IPS-20b (cell line): Measurements from ENCODE around the gene MX2.

Experiments used
- H3K27ac ChIP-seq: one replicate; pipeline ENCODE4 v1.5.1; 2013; ENCODE audit warnings: low read length
- H3K27me3 ChIP-seq: 2 replicates; pipeline ENCODE4 v1.6.1; 2013; ENCODE audit warnings: mild to moderate bottlenecking, low read length, inconsistent platforms; ENCODE audit not compliant: insufficient read depth
- H3K36me3 ChIP-seq: 2 replicates; pipeline ENCODE4 v1.6.1; 2013; ENCODE audit warnings: low read depth, mild to moderate bottlenecking, inconsistent platforms, low read length, moderate library complexity; ENCODE audit not compliant: insufficient read depth
- H3K4me1 ChIP-seq: 2 replicates; pipeline ENCODE4 v1.6.1; 2013; ENCODE audit warnings: mild to moderate bottlenecking, control low read depth, inconsistent platforms, low read length, moderate library complexity; ENCODE audit not compliant: insufficient read depth
- H3K4me3 ChIP-seq: 2 replicates; pipeline ENCODE4 v1.5.1; 2013; ENCODE audit warnings: mild to moderate bottlenecking, low read length, inconsistent platforms
- H3K9ac ChIP-seq: 2 replicates; pipeline ENCODE4 v1.6.1; 2013; ENCODE audit warnings: low read depth, mild to moderate bottlenecking, inconsistent platforms, low read length, moderate library complexity
- H3K9me3 ChIP-seq: 2 replicates; pipeline ENCODE4 v1.6.1; 2013; ENCODE audit warnings: mild to moderate bottlenecking, low read depth, low read length, inconsistent platforms; ENCODE audit not compliant: insufficient read depth

Gene MX2

DNA sequence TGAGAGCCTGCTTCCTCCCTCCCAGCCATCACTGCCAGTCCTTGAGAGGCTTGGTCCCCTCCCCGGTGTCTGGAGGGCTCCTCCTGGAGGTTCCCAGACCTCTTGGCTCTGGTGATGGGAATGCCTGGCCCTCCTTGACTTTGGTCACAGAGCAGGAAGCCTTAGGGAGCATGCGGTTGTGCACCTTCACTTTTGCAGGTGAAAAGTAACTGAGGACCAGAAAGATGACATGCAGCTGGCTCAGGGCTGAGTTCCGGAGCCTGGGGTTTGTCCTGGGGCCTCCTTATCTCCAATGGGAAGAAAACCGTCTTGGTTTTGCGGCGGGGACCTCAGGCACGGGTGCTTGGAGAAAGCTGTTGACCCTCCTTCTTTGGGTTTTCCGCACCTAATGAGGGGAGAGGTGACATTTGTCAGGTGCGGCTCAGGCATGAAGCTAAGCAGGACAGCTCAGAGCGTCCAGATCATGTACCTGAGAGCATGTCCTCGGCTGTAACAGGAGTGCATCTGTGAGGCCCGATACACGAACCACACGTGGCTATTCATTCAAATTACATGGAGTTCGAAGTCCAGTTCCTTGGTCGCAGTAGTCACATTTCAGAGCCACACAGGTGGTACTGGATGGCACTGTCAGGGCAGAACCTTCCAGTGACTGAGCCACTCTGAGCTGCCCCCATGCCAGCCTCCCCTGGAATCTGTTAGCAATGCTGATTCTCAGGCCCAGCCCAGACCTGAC lies 608 bp upstream of the MX2 start:
- Histone ChIP-seq H3K4me3 (no peak overlapping the region), H3K27me3 (no peaks in the 10 kb centered on the region), H3K27ac (no peak overlapping the region), H3K9ac (no peak overlapping the region), H3K9me3 (no peaks in the 10 kb centered on the region), H3K36me3 (no peaks in the 10 kb centered on the region), H3K4me1 (no peaks in the 10 kb centered on the region)

DNA sequence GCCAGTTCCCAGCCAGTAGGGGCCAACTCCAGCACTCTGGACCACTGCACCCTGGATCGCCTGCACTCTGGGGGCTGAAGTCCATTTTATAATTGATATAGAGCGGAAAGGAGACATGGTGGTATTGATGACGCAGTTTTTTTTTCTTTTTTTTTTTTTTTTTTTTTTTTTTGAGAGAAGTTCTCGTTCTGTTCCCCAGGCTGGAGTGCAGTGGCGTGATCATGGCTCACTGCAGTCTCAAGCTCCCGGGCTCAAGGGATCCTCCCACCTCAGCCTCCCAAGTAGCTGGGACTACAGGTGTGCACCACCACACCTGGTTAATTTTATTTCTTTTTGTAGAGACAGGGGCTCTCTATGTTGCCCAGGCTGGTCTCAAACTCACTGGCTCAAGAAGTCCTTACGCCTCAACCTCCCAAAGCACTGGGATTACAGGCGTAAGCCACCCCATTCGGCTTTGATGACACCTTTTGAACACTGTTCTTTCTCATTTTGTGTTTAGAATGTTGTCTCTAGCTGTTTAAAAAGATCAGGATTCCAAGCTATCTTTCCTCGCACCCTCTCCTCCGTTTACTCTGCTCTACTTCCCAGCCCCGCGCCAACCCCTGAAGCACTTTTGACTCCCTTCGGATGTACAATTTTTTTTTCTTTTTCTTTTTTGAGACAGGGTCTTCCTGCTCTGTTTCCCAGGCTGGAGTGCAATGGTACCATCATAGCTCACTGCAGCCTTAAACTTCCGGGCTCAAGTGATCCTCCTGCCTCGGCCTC lies 960 bp downstream of the MX2 start:
- no peaks in the 10 kb centered on the region for H3K4me1 ChIP-seq
- no peak overlapping the region for H3K27ac ChIP-seq
- H3K36me3 ChIP-seq = no peaks in the 10 kb centered on the region
- H3K4me3 ChIP-seq = no peak overlapping the region
- no peak overlapping the region for H3K9ac ChIP-seq
- no peaks in the 10 kb centered on the region for H3K27me3 ChIP-seq
- H3K9me3 ChIP-seq = no peaks in the 10 kb centered on the region

DNA sequence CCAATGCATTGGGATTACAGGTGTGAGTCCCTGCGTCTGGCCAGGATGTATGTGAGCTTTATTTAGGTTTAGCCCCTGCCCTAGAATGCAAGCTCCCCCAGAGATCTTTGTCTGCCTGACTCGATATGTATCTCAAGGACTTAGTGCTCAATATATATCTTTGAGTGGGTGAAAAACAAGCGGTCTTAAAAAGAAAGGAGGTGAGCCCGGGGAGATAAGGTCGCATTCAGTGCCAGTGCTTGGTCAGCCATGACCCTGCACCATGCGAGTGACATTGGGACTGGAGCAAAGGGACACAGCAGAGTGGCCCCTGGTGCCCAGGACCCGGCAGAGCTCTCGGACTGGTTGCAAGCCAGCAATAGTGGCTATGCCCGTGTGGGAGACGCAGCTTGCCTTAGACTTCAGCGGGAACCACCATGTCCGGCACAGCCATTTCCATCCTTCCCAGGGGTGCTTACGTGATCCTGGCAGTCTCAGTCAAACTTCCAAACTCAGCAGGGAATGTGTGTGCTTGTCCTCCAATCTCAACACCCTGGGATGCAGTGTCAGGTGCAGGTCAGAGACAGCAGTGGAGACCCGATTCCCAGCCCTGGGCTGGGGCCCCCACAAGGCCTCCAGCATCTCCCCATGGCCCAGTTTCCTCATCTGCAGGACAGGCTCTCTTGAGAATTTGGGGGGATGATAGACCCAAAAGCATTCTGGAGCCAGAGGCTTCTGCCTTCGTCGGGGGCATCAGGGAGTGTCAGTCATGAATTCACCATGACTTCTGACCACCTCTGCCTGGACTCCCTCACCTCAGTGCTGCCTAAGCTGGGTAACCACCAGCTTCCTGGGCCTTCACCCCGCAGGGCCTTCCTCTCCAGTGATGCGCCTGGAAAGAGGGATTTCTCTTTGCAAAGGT lies 1.8 kb downstream of the MX2 start:
- H3K9me3 ChIP-seq = no peaks in the 10 kb centered on the region
- H3K4me3 ChIP-seq = no peak overlapping the region
- H3K9ac ChIP-seq = no peak overlapping the region
- no peak overlapping the region for H3K27ac ChIP-seq
- no peaks in the 10 kb centered on the region for H3K4me1 ChIP-seq
- H3K27me3 ChIP-seq = peaks cover 5% of the 10 kb centered on the region
- no peaks in the 10 kb centered on the region for H3K36me3 ChIP-seq

DNA sequence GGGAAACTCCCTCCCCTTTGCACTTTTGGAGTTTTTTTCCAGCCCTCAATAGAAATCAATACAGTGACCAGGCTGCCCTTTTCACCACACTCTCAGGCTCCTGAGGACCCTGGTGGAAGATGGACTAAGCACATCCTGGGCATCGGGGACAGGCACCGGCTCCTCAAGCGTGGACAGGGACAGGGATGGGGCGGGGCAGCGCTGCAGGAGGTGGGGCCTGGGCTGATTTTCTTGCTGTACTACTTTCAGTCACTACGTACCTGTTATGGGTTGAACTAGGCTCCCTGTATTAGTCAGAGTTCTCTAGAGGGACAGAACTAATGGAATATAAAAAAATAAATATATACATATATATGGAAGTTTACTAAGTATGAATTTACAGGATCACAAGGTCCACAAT lies 2.5 kb downstream of the MX2 start:
- Histone ChIP-seq H3K9me3 (no peaks in the 10 kb centered on the region), H3K27ac (no peak overlapping the region), H3K4me1 (no peaks in the 10 kb centered on the region), H3K36me3 (no peaks in the 10 kb centered on the region), H3K9ac (no peak overlapping the region), H3K27me3 (peaks cover 8% of the 10 kb centered on the region), H3K4me3 (no peak overlapping the region)

DNA sequence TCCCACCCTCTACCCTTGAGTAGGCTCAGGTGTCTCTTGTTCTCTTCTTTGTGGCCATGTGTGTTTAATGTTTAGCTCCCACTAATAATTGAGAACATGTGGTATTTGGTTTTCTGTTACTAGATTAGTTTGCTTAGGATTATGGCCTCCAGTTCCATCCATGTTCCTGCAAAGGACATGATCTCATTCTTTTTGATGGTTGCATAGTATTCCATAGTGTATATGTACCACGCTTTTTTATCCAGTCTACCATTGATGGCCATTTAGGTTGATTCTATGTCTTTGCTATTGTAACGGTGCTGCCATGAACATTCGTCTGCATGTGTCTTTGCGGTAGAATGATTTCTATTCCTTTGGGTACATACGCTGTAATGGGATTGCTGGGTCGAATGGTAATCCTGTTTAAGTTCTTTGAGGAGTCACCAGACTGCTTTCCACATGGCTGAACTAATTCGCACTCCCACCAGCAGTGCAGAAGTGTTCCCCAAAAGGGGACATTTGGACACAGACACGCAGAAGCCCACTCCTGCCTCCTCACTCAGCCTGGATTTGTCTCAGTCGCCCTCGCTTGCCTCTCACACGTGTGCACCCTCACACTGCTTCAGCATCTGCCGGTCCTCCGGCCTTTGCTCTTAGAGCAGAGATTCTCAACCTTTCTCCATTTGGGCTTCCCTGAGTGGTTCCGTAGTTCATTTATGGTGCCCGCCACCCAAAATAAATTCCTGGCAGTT lies 3.7 kb downstream of the MX2 start:
- H3K27me3 ChIP-seq = peaks cover 8% of the 10 kb centered on the region
- no peak overlapping the region for H3K9ac ChIP-seq
- no peak overlapping the region for H3K27ac ChIP-seq
- no peaks in the 10 kb centered on the region for H3K36me3 ChIP-seq
- no peak overlapping the region for H3K4me3 ChIP-seq
- no peaks in the 10 kb centered on the region for H3K9me3 ChIP-seq
- H3K4me1 ChIP-seq = no peaks in the 10 kb centered on the region

DNA sequence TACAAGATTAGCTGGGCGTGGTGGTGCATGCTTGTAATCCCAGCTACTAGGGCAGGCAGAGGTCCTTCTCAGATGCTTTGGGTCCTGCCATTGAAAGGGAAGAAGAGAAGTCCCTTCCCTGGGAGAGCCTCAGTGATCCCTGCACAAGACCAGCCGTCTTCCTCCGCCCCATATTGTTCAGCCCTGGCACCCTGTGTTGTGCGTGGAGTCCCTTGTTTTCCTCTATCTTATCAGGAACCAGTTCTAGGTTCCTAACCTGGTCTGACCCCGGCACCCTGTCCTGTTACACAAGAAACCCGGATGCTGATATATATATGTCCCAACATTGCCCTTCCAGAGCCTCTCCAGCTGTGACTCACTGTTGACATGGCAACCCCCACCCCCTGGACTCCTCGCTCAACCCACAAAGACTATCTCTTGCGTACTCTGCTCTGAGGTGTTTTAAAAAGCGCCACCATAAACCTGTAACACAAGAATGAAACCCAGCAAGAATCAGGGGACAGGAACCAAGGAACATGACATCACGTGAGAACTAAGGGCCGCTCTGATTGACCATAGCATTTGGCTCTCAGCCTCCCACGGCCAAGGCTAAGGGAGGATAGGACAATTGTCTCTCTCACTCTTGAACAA lies 4.8 kb downstream of the MX2 start:
- H3K27me3 ChIP-seq = peaks cover 8% of the 10 kb centered on the region
- H3K9me3 ChIP-seq = no peaks in the 10 kb centered on the region
- H3K36me3 ChIP-seq = no peaks in the 10 kb centered on the region
- H3K27ac ChIP-seq = no peak overlapping the region
- H3K4me1 ChIP-seq = no peaks in the 10 kb centered on the region
- no peak overlapping the region for H3K9ac ChIP-seq
- H3K4me3 ChIP-seq = no peak overlapping the region

DNA sequence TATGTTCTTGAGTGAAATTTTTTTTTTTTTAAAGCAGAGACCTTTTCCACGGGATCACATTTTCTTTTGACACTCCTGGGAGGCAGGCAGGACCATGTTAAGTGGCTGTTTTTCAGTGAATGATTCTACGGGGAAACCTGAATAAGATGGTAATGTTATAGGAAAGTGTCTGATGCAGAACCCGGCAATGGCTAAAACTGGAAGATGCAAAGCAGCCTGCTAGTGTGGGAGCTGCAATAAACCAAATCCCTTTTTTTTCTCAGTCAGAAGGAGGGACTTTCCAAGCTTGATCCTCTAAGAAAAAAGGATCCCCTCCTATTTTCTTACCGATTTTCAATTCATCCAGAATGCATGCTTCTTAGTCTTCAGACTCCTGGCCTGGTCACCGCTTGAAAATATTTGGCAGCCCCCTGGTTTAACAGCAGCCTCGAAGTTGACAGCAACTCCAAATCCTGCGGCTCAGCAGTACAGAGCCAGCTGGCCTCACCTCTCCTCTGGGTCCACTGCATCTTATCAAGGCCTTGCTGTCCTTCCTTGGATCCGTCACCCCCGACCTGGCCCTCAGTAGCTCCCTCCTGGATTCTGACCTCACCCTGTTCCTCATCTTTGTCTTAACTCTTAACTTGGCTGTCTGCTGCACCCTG lies 5.6 kb downstream of the MX2 start:
- H3K36me3 ChIP-seq = no peaks in the 10 kb centered on the region
- H3K9me3 ChIP-seq = no peaks in the 10 kb centered on the region
- H3K9ac ChIP-seq = no peak overlapping the region
- peaks cover 8% of the 10 kb centered on the region for H3K27me3 ChIP-seq
- H3K4me3 ChIP-seq = no peak overlapping the region
- H3K27ac ChIP-seq = no peak overlapping the region
- no peaks in the 10 kb centered on the region for H3K4me1 ChIP-seq

DNA sequence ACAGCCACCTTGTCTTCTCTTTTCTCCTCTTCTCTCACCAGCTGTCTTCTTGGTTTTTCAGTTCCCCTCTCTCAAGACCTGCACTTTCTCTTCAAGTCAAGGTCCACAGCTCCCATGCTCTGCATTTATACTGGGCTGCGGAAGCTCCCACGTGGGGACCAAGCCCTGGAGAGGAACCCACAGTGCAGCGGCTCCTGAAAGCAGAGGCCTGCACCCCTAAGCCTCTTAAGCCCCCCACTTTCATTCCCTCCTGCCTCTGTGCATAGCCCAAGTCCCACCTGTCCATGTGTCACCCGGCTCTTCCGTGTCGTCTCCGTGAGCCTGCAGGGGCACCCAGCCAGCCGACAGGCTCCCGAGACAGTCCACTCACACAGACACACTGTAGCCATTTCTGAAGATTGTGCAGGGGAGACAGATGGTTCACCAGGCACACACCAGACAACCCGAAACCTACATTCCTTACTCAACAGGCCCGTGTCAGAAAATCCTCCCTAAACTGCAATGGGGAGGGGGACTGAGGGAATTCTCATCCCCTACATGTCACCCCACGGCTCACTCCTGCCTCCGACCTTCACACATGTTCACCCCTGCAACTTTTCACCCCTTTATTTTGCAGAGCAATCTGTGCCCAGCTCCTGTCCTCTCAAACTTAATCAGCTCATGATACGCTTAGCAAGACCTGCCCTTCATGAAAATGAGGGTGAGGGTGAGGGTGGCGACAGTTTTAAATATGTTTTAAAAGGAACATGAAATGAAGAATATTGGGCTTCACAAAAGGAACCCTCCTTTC lies 6.3 kb downstream of the MX2 start:
- no peaks in the 10 kb centered on the region for H3K36me3 ChIP-seq
- H3K9ac ChIP-seq = no peak overlapping the region
- no peak overlapping the region for H3K27ac ChIP-seq
- no peaks in the 10 kb centered on the region for H3K9me3 ChIP-seq
- no peaks in the 10 kb centered on the region for H3K4me1 ChIP-seq
- H3K4me3 ChIP-seq = no peak overlapping the region
- peaks cover 8% of the 10 kb centered on the region for H3K27me3 ChIP-seq

DNA sequence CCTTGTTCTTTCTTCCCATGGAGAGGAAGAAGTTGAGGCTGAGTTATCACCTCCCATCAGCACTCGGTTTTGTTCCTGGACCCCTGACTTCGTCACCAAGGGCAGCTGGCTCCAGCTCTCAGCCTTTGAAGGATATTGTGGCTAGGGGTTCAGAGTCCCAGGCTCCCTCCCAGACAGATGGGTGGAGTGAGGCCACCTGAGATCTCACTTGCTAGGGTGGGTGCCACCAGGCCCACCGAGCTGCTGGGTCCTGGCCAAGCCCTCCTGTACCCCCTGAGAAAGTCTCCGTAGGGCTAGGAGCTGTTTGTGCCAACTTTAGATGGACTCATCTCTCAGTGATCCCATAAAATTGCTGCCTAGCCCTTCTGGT lies 6.9 kb downstream of the MX2 start:
- peak overlapping the region; percentile 76; the same call in 1 of the 2 replicates for H3K4me3 ChIP-seq

More for the DNA sequence above, 6.9 kb downstream of the MX2 start:
- Histone ChIP-seq H3K27me3 (peaks cover 8% of the 10 kb centered on the region), H3K4me1 (no peaks in the 10 kb centered on the region), H3K9ac (no peak overlapping the region), H3K36me3 (no peaks in the 10 kb centered on the region), H3K9me3 (no peaks in the 10 kb centered on the region), H3K27ac (no peak overlapping the region)
